ENCODE measurements around the gene PNLIPRP2.

PNLIPRP2 gene

GRCh38 chr10:116626815-116627214 is 6.1 kb downstream of the PNLIPRP2 start:
- no peak overlapping the region for H3K4me3 ChIP-seq
- H3K4me1 ChIP-seq, result no peaks in the 10 kb centered on the region
- H3K9me3 ChIP-seq, result no peaks in the 10 kb centered on the region
- H3K27me3 ChIP-seq (ENCODE audit: low read depth), result no peaks in the 10 kb centered on the region
- no peaks in the 10 kb centered on the region for H3K36me3 ChIP-seq (replicated peaks)
- no peak for DNase-seq (ENCODE audit: low spot score in 2 of 2)
- in situ Hi-C loops (cut with MboI; ENCODE audit: low sequenced_read_pairs), result no loop called here

- no peaks in the 10 kb centered on the region for H3K27me3 ChIP-seq (ENCODE audit: low read depth)
- DNase-seq (ENCODE audit: low spot score in 2 of 2), result no peak
- in situ Hi-C loops (cut with MboI; ENCODE audit: low sequenced_read_pairs), result no loop called here
- no peaks in the 10 kb centered on the region for H3K36me3 ChIP-seq (replicated peaks)
- H3K9me3 ChIP-seq, result no peaks in the 10 kb centered on the region
- H3K4me3 ChIP-seq, result no peak overlapping the region
- H3K4me1 ChIP-seq, result no peaks in the 10 kb centered on the region
These were observed 6.7 kb downstream of the PNLIPRP2 start for GRCh38 chr10:116627386-116627933.

- no peaks in the 10 kb centered on the region for H3K9me3 ChIP-seq
- no peak for DNase-seq (ENCODE audit: low spot score in 2 of 2)
- H3K27me3 ChIP-seq (ENCODE audit: low read depth), result no peaks in the 10 kb centered on the region
- H3K36me3 ChIP-seq (replicated peaks), result no peaks in the 10 kb centered on the region
- no peaks in the 10 kb centered on the region for H3K4me1 ChIP-seq
- in situ Hi-C loops (cut with MboI; ENCODE audit: low sequenced_read_pairs), result no loop called here
- no peak overlapping the region for H3K4me3 ChIP-seq
These were observed 8.6 kb downstream of the PNLIPRP2 start for GRCh38 chr10:116629340-116629739.

- H3K9me3 ChIP-seq, result no peaks in the 10 kb centered on the region
- in situ Hi-C loops (cut with MboI; ENCODE audit: low sequenced_read_pairs), result no loop called here
- no peaks in the 10 kb centered on the region for H3K4me1 ChIP-seq
- H3K4me3 ChIP-seq, result no peak overlapping the region
- no peak for DNase-seq (ENCODE audit: low spot score in 2 of 2)
- no peaks in the 10 kb centered on the region for H3K36me3 ChIP-seq (replicated peaks)
- H3K27me3 ChIP-seq (ENCODE audit: low read depth), result 0 out of 2 replicates have a peak, but pooled peaks cover 1% of the 10 kb centered on the region
These were observed 9.3 kb downstream of the PNLIPRP2 start for GRCh38 chr10:116630020-116630419.

- Histone ChIP-seq H3K4me1 (no peaks in the 10 kb centered on the region), H3K9me3 (no peaks in the 10 kb centered on the region), H3K27me3 (ENCODE audit: low read depth) (0 out of 2 replicates have a peak, but pooled peaks cover 4% of the 10 kb centered on the region), H3K4me3 (no peak overlapping the region), H3K36me3 (replicated peaks) (no peaks in the 10 kb centered on the region)
- in situ Hi-C loops (cut with MboI; ENCODE audit: low sequenced_read_pairs), result no loop called here
- no peak for DNase-seq (ENCODE audit: low spot score in 2 of 2)
These were observed 11.1 kb downstream of the PNLIPRP2 start for GRCh38 chr10:116631871-116632295.

- H3K4me1 ChIP-seq, result no peaks in the 10 kb centered on the region
- H3K9me3 ChIP-seq, result no peaks in the 10 kb centered on the region
- H3K27me3 ChIP-seq (ENCODE audit: low read depth), result 0 out of 2 replicates have a peak, but pooled peaks cover 4% of the 10 kb centered on the region
- no peaks in the 10 kb centered on the region for H3K36me3 ChIP-seq (replicated peaks)
- DNase-seq (ENCODE audit: low spot score in 2 of 2), result no peak
- in situ Hi-C loops (cut with MboI; ENCODE audit: low sequenced_read_pairs), result no loop called here
- no peak overlapping the region for H3K4me3 ChIP-seq
These were observed 12.0 kb downstream of the PNLIPRP2 start for GRCh38 chr10:116632596-116633215.

- H3K4me3 ChIP-seq, result no peak overlapping the region
- in situ Hi-C loops (cut with MboI; ENCODE audit: low sequenced_read_pairs), result no loop called here
These were observed 12.5 kb downstream of the PNLIPRP2 start for GRCh38 chr10:116633216-116633600.

GRCh38 chr10:116634126-116634975 is 13.6 kb downstream of the PNLIPRP2 start:
- 0 out of 2 replicates have a peak, but pooled peaks cover 6% of the 10 kb centered on the region for H3K27me3 ChIP-seq (ENCODE audit: low read depth)
- DNase-seq (ENCODE audit: low spot score in 2 of 2), result no peak
- in situ Hi-C loops (cut with MboI; ENCODE audit: low sequenced_read_pairs), result no loop called here
- no peaks in the 10 kb centered on the region for H3K36me3 ChIP-seq (replicated peaks)
- H3K9me3 ChIP-seq, result no peaks in the 10 kb centered on the region
- H3K4me3 ChIP-seq, result no peak overlapping the region
- H3K4me1 ChIP-seq, result no peaks in the 10 kb centered on the region

More at GRCh38 chr10:116633216-116633600, 12.5 kb downstream of the PNLIPRP2 start:
- no peaks in the 10 kb centered on the region for H3K9me3 ChIP-seq
- H3K36me3 ChIP-seq (replicated peaks), result no peaks in the 10 kb centered on the region
- H3K4me1 ChIP-seq, result no peaks in the 10 kb centered on the region
- 0 out of 2 replicates have a peak, but pooled peaks cover 4% of the 10 kb centered on the region for H3K27me3 ChIP-seq (ENCODE audit: low read depth)
- no peak for DNase-seq (ENCODE audit: low spot score in 2 of 2)

- DNase-seq (ENCODE audit: low spot score in 2 of 2), result no peak
- H3K36me3 ChIP-seq (replicated peaks), result no peaks in the 10 kb centered on the region
- no peaks in the 10 kb centered on the region for H3K9me3 ChIP-seq
- in situ Hi-C loops (cut with MboI; ENCODE audit: low sequenced_read_pairs), result no loop called here
- H3K4me3 ChIP-seq, result no peak overlapping the region
- H3K27me3 ChIP-seq (ENCODE audit: low read depth), result 0 out of 2 replicates have a peak, but pooled peaks cover 6% of the 10 kb centered on the region
- no peaks in the 10 kb centered on the region for H3K4me1 ChIP-seq
These were observed 15.6 kb downstream of the PNLIPRP2 start for GRCh38 chr10:116636385-116636784.

- Histone ChIP-seq H3K36me3 (replicated peaks) (no peaks in the 10 kb centered on the region), H3K9me3 (no peaks in the 10 kb centered on the region), H3K4me1 (no peaks in the 10 kb centered on the region), H3K27me3 (ENCODE audit: low read depth) (0 out of 2 replicates have a peak, but pooled peaks cover 6% of the 10 kb centered on the region), H3K4me3 (no peak overlapping the region)
- DNase-seq (ENCODE audit: low spot score in 2 of 2), result no peak
- in situ Hi-C loops (cut with MboI; ENCODE audit: low sequenced_read_pairs), result no loop called here
These were observed 16.2 kb downstream of the PNLIPRP2 start for GRCh38 chr10:116636976-116637375.

- in situ Hi-C loops (cut with MboI; ENCODE audit: low sequenced_read_pairs), result no loop called here
- Histone ChIP-seq H3K27me3 (ENCODE audit: low read depth) (0 out of 2 replicates have a peak, but pooled peaks cover 6% of the 10 kb centered on the region), H3K36me3 (replicated peaks) (no peaks in the 10 kb centered on the region), H3K9me3 (no peaks in the 10 kb centered on the region), H3K4me1 (no peaks in the 10 kb centered on the region), H3K4me3 (no peak overlapping the region)
- DNase-seq (ENCODE audit: low spot score in 2 of 2), result no peak
These were observed 17.1 kb downstream of the PNLIPRP2 start for GRCh38 chr10:116637830-116638229.

GRCh38 chr10:116646502-116646901 is 25.7 kb downstream of the PNLIPRP2 start:
- Histone ChIP-seq H3K4me3 (no peak overlapping the region), H3K36me3 (replicated peaks) (no peaks in the 10 kb centered on the region), H3K4me1 (no peaks in the 10 kb centered on the region), H3K27me3 (ENCODE audit: low read depth) (no peaks in the 10 kb centered on the region), H3K9me3 (no peaks in the 10 kb centered on the region)
- no peak for DNase-seq (ENCODE audit: low spot score in 2 of 2)
- in situ Hi-C loops (cut with MboI; ENCODE audit: low sequenced_read_pairs), result no loop called here

- no peak overlapping the region for H3K4me3 ChIP-seq
- no peaks in the 10 kb centered on the region for H3K27me3 ChIP-seq (ENCODE audit: low read depth)
- H3K36me3 ChIP-seq (replicated peaks), result no peaks in the 10 kb centered on the region
- no peaks in the 10 kb centered on the region for H3K9me3 ChIP-seq
- DNase-seq (ENCODE audit: low spot score in 2 of 2), result no peak
- no peaks in the 10 kb centered on the region for H3K4me1 ChIP-seq
- in situ Hi-C loops (cut with MboI; ENCODE audit: low sequenced_read_pairs), result no loop called here
These were observed 28.1 kb downstream of the PNLIPRP2 start for GRCh38 chr10:116648903-116649302.

- in situ Hi-C loops (cut with MboI; ENCODE audit: low sequenced_read_pairs), result no loop called here
- Histone ChIP-seq H3K4me3 (no peak overlapping the region), H3K36me3 (replicated peaks) (no peaks in the 10 kb centered on the region), H3K9me3 (no peaks in the 10 kb centered on the region), H3K4me1 (no peaks in the 10 kb centered on the region), H3K27me3 (ENCODE audit: low read depth) (no peaks in the 10 kb centered on the region)
- DNase-seq (ENCODE audit: low spot score in 2 of 2), result no peak
These were observed 33.1 kb downstream of the PNLIPRP2 start for GRCh38 chr10:116653885-116654284.

All from HAP-1 (cell line).